GM23338 (cell line): ENCODE results near the gene ZGPAT. TPM values are rescaled to one million over a fixed set of nuclear protein-coding genes. Genes with fewer than 3 reads are reported as not detected.

Experiments used
- ATAC-seq: fragments of 200-7000 bp; cut with Tn5 transposase; 3 replicates; pipeline ENCODE4 v1.9.1; 2020
- DNase-seq: peaks from one replicate; pipeline ENCODE4 v3.0.0-alpha.2; 2015; ENCODE audit warnings: low spot score
- H2AFZ ChIP-seq: fragments of 200-600 bp; sonication (generic); 2 replicates; pipeline ENCODE4 v1.8.0; 2016; ENCODE audit warnings: antibody characterized with exemption, mild to moderate bottlenecking, moderate library complexity
- H3F3A ChIP-seq: fragments of 200-600 bp; sonication (generic); replicated peaks from 2 replicates; pipeline ENCODE4 v1.8.0; 2017; ENCODE audit warnings: antibody characterized with exemption, mixed run types, low read depth
- H3K27ac ChIP-seq: fragments of 200-600 bp; sonication (generic); 2 replicates; pipeline ENCODE4 v1.6.1; 2016; ENCODE audit warnings: low read depth
- H3K27me3 ChIP-seq: fragments of 200-600 bp; sonication (generic); 2 replicates; pipeline ENCODE4 v1.8.0; 2016; ENCODE audit warnings: mild to moderate bottlenecking, mixed run types, moderate library complexity; ENCODE audit not compliant: insufficient read depth
- H3K36me3 ChIP-seq: fragments of 200-600 bp; sonication (generic); 2 replicates; pipeline ENCODE4 v1.8.0; 2016; ENCODE audit warnings: mild to moderate bottlenecking; ENCODE audit not compliant: insufficient read depth
- H3K4me1 ChIP-seq: fragments of 200-600 bp; sonication (generic); 2 replicates; pipeline ENCODE4 v1.8.0; 2016; ENCODE audit warnings: mild to moderate bottlenecking, moderate library complexity; ENCODE audit not compliant: insufficient read depth
- H3K4me2 ChIP-seq: fragments of 200-600 bp; sonication (generic); 2 replicates; pipeline ENCODE4 v1.7.1; 2017; ENCODE audit warnings: mixed run types
- H3K4me3 ChIP-seq: fragments of 200-600 bp; sonication (generic); 2 replicates; pipeline ENCODE4 v1.6.1; 2016; ENCODE audit warnings: mixed run types
- H3K79me2 ChIP-seq: fragments of 200-600 bp; sonication (generic); replicated peaks from 2 replicates; pipeline ENCODE4 v1.8.0; 2017; ENCODE audit warnings: mild to moderate bottlenecking; ENCODE audit not compliant: insufficient read depth
- H3K9me2 ChIP-seq: fragments of 200-600 bp; sonication (generic); 2 replicates; pipeline ENCODE4 v1.8.0; 2017; ENCODE audit not compliant: insufficient read depth
- H4K20me1 ChIP-seq: fragments of 200-600 bp; sonication (generic); replicated peaks from 2 replicates; pipeline ENCODE4 v1.8.0; 2017; ENCODE audit warnings: mild to moderate bottlenecking; ENCODE audit not compliant: insufficient read depth
- H3K27ac Mint-ChIP-seq: 2 replicates; pipeline ENCODE4 v1.8.0; 2020; ENCODE audit warnings: inconsistent platforms, mild to moderate bottlenecking, moderate library complexity, mixed read lengths
- H3K27me3 Mint-ChIP-seq: 3 replicates; pipeline ENCODE4 v1.8.0; 2022; ENCODE audit warnings: low read depth, mild to moderate bottlenecking, moderate library complexity, mixed read lengths, inconsistent platforms; ENCODE audit not compliant: insufficient read depth, poor library complexity
- H3K36me3 Mint-ChIP-seq: 3 replicates; pipeline ENCODE4 v1.8.0; 2021; ENCODE audit warnings: low read depth, mild to moderate bottlenecking, inconsistent platforms, moderate library complexity, mixed read lengths
- H3K4me1 Mint-ChIP-seq: 3 replicates; pipeline ENCODE4 v1.8.0; 2020; ENCODE audit warnings: mild to moderate bottlenecking, inconsistent platforms, mixed read lengths
- H3K4me3 Mint-ChIP-seq: 3 replicates; pipeline ENCODE4 v1.8.0; 2021; ENCODE audit warnings: moderate library complexity, mild to moderate bottlenecking, inconsistent platforms, mixed read lengths
- H3K9me3 Mint-ChIP-seq: 3 replicates; pipeline ENCODE4 v1.8.0; 2020; ENCODE audit warnings: moderate library complexity, mild to moderate bottlenecking, inconsistent platforms, mixed read lengths
- CREB1 ChIP-seq: fragments of 250-450 bp; sonication (Bioruptor Pico); IDR thresholded peaks from 2 replicates; pipeline ENCODE4 v1.5.0; 2020; ENCODE audit warnings: low read depth, mild to moderate bottlenecking, moderate library complexity
- JUNB ChIP-seq: IDR thresholded peaks from one replicate; pipeline ENCODE4 v1.6.1; 2016; ENCODE audit warnings: antibody characterized with exemption; ENCODE audit not compliant: unreplicated experiment
- POLR2AphosphoS5 ChIP-seq: IDR thresholded peaks from 2 replicates; pipeline ENCODE4 v1.6.1; 2016; ENCODE audit warnings: antibody characterized with exemption, low read depth
- ZNF114 ChIP-seq: fragments of 250-450 bp; sonication (Bioruptor Pico); IDR thresholded peaks from 2 replicates; pipeline ENCODE4 v1.5.0; 2020; ENCODE audit warnings: mild to moderate bottlenecking, moderate library complexity
- ZNF331 ChIP-seq: fragments of 250-450 bp; sonication (Bioruptor Pico); IDR thresholded peaks from 2 replicates; pipeline ENCODE4 v1.5.0; 2020; ENCODE audit warnings: low read depth, mild to moderate bottlenecking, moderate library complexity
- polyA plus RNA-seq: library from polyadenylated mRNA; unstranded; fragments of >200 nt; fragmentation: Nextera tagmentation; extraction: Ambion mirVana; gene quantifications from 2 replicates; pipeline ENCODE4 v1.2.1, GENCODE V29; 2016
- total RNA-seq: library from RNA; depleted of rRNA; stranded (reverse); fragments of >200 nt; shearing (Covaris generic); gene quantifications from 2 replicates; pipeline ENCODE4 v1.2.3, GENCODE V29; 2014
- TF ChIP-seq, protein P1 (sequence below): IDR thresholded peaks from 2 replicates; pipeline ENCODE4 v1.6.1; 2016; ENCODE audit warnings: antibody characterized with exemption
- TF ChIP-seq, protein P2 (sequence below): IDR thresholded peaks from one replicate; pipeline ENCODE4 v1.6.1; 2018; ENCODE audit warnings: antibody characterized with exemption; ENCODE audit not compliant: unreplicated experiment
- TF ChIP-seq, protein P3 (sequence below), 2 experiments: fragments of 200-600 bp in 1 of 2; sonication (generic) in 1 of 2; conservative IDR thresholded peaks; 2 replicates each; pipeline versions ENCODE4 v1.5.1 to v1.6.1; 2016 to 2017; ENCODE audit warnings: antibody characterized with exemption in 2 of 2, low read depth in 2 of 2, mild to moderate bottlenecking in 2 of 2, moderate library complexity in 1 of 2

ZGPAT gene
- total and polyA plus RNA-seq, 2 experiments from 2014 or later = 25.0 to 39.2 TPM

DNA sequence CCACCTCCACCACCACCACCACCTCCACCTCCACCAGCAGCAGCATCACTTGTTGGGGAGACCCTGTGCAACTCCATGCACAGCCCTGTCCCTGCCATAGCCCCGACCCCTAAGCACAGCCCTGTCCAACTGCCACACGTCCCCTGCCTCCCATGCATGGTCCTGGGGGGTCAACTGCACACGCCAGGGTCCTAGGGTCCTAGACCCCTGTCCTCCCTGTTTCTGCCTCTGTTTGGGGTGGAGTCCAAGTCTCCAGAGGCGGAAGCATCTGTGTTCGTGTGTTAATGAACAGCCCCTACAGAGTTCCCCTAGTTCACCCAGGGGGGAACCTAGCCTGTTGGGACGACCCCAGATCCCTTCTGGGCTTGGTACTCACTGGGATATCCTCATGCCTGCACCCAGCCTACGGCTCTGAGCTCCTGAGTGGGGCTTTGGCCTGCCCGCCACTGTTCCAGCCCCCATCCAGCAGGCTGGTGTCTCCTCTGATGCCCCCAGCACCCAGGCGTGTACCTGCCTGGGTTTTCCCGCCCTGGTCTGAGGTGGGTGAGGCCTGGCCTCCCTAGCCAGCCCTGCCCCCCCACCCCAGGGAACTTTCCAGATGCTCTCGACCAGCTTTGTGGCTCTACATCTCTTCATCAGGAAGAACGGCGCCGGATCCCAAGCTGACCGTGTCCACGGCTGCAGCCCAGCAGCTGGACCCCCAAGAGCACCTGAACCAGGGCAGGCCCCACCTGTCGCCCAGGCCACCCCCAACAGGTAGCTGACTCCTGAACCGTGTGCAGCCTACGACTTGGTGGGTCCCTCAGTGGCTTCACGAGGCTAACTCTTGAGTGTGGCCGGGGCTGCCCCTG lies 13.9 kb upstream of the ZGPAT start:
- no peak overlapping the region for H3K4me3 Mint-ChIP-seq
- no peaks in the 10 kb centered on the region for H3K79me2 ChIP-seq
- DNase-seq (no peak), ATAC-seq (no peak)
- H3K4me1 Mint-ChIP-seq = peaks cover 3% of the 10 kb centered on the region; the same call in 2 of the 3 replicates
- peaks cover 14% of the 10 kb centered on the region; the same call in 2 of the 3 replicates for H3K9me3 Mint-ChIP-seq
- H3K9me2 ChIP-seq = no peaks in the 10 kb centered on the region
- H3K27me3 ChIP-seq = no peaks in the 10 kb centered on the region
- H3K27me3 Mint-ChIP-seq = peaks cover 32% of the 10 kb centered on the region
- peaks cover 4% of the 10 kb centered on the region; the same call in 1 of the 2 replicates for H3F3A ChIP-seq
- H3K27ac ChIP-seq = no peak overlapping the region
- H3K36me3 ChIP-seq = no peaks in the 10 kb centered on the region
- no peaks in the 10 kb centered on the region for H3K4me1 ChIP-seq
- H2AFZ ChIP-seq = no peak overlapping the region
- H3K27ac Mint-ChIP-seq = no peak overlapping the region
- TF ChIP-seq, protein P1, sequence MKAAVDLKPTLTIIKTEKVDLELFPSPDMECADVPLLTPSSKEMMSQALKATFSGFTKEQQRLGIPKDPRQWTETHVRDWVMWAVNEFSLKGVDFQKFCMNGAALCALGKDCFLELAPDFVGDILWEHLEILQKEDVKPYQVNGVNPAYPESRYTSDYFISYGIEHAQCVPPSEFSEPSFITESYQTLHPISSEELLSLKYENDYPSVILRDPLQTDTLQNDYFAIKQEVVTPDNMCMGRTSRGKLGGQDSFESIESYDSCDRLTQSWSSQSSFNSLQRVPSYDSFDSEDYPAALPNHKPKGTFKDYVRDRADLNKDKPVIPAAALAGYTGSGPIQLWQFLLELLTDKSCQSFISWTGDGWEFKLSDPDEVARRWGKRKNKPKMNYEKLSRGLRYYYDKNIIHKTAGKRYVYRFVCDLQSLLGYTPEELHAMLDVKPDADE = no peak
- TF ChIP-seq ZNF114 (CRISPR knock-in tag) (no peak), ZNF331 (CRISPR knock-in tag) (no peak)
- TF ChIP-seq, protein P2, sequence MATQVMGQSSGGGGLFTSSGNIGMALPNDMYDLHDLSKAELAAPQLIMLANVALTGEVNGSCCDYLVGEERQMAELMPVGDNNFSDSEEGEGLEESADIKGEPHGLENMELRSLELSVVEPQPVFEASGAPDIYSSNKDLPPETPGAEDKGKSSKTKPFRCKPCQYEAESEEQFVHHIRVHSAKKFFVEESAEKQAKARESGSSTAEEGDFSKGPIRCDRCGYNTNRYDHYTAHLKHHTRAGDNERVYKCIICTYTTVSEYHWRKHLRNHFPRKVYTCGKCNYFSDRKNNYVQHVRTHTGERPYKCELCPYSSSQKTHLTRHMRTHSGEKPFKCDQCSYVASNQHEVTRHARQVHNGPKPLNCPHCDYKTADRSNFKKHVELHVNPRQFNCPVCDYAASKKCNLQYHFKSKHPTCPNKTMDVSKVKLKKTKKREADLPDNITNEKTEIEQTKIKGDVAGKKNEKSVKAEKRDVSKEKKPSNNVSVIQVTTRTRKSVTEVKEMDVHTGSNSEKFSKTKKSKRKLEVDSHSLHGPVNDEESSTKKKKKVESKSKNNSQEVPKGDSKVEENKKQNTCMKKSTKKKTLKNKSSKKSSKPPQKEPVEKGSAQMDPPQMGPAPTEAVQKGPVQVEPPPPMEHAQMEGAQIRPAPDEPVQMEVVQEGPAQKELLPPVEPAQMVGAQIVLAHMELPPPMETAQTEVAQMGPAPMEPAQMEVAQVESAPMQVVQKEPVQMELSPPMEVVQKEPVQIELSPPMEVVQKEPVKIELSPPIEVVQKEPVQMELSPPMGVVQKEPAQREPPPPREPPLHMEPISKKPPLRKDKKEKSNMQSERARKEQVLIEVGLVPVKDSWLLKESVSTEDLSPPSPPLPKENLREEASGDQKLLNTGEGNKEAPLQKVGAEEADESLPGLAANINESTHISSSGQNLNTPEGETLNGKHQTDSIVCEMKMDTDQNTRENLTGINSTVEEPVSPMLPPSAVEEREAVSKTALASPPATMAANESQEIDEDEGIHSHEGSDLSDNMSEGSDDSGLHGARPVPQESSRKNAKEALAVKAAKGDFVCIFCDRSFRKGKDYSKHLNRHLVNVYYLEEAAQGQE = no peak
- H4K20me1 ChIP-seq = no peaks in the 10 kb centered on the region
- no peak overlapping the region for H3K4me2 ChIP-seq
- H3K4me3 ChIP-seq = no peak overlapping the region
- peaks cover 27% of the 10 kb centered on the region for H3K36me3 Mint-ChIP-seq

DNA sequence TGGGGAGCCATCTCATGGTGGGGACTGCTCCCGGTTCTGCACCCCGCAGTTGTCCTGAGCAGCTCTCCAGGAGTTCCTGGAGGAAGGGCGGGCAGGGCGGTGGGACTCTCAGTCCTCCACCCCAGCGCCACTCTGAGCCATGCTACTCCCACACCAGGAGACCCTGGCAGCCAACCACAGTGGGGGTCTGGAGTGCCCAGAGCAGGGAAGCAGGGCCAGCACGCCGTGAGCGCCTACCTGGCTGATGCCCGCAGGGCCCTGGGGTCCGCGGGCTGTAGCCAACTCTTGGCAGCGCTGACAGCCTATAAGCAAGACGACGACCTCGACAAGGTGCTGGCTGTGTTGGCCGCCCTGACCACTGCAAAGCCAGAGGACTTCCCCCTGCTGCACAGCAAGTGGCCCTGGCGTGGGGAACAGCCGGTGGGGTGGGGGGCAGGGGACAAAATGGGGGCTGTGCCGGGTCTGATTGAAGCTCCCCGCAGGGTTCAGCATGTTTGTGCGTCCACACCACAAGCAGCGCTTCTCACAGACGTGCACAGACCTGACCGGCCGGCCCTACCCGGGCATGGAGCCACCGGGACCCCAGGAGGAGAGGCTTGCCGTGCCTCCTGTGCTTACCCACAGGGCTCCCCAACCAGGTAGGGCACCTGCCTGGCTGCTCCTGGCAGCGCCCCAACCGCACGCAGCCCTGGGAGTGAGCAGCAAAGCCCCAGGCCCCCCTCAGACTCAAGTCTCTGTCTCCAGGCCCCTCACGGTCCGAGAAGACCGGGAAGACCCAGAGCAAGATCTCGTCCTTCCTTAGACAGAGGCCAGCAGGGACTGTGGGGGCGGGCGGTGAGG lies 13.0 kb upstream of the ZGPAT start:
- no peak overlapping the region for H3K4me3 Mint-ChIP-seq
- TF ChIP-seq, protein P2 = no peak
- no peak for TF ChIP-seq CREB1 (CRISPR knock-in tag)
- no peak for TF ChIP-seq POLR2AphosphoS5
- TF ChIP-seq ZNF331 (CRISPR knock-in tag) = no peak
- TF ChIP-seq, protein P1 = no peak
- no peak for TF ChIP-seq JUNB
- TF ChIP-seq, protein P3, sequence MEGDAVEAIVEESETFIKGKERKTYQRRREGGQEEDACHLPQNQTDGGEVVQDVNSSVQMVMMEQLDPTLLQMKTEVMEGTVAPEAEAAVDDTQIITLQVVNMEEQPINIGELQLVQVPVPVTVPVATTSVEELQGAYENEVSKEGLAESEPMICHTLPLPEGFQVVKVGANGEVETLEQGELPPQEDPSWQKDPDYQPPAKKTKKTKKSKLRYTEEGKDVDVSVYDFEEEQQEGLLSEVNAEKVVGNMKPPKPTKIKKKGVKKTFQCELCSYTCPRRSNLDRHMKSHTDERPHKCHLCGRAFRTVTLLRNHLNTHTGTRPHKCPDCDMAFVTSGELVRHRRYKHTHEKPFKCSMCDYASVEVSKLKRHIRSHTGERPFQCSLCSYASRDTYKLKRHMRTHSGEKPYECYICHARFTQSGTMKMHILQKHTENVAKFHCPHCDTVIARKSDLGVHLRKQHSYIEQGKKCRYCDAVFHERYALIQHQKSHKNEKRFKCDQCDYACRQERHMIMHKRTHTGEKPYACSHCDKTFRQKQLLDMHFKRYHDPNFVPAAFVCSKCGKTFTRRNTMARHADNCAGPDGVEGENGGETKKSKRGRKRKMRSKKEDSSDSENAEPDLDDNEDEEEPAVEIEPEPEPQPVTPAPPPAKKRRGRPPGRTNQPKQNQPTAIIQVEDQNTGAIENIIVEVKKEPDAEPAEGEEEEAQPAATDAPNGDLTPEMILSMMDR (conservative IDR thresholded peaks at IDR 0.05; ENCODE audit: low read depth in 2 of 2) = no peak
- H3K4me1 Mint-ChIP-seq = peaks cover 3% of the 10 kb centered on the region; the same call in 2 of the 3 replicates
- no peak for ATAC-seq
- Histone ChIP-seq H3K27ac (no peak overlapping the region), H3K4me2 (no peak overlapping the region), H3K79me2 (no peaks in the 10 kb centered on the region), H3K36me3 (no peaks in the 10 kb centered on the region), H3K27me3 (no peaks in the 10 kb centered on the region), H3K4me3 (no peak overlapping the region), H3K9me2 (no peaks in the 10 kb centered on the region), H4K20me1 (no peaks in the 10 kb centered on the region), H2AFZ (no peak overlapping the region), H3K4me1 (no peaks in the 10 kb centered on the region), H3F3A (peaks cover 4% of the 10 kb centered on the region; the same call in 1 of the 2 replicates)
- peaks cover 32% of the 10 kb centered on the region for H3K27me3 Mint-ChIP-seq
- H3K9me3 Mint-ChIP-seq = peaks cover 14% of the 10 kb centered on the region; the same call in 2 of the 3 replicates
- no peak for DNase-seq
- peaks cover 27% of the 10 kb centered on the region for H3K36me3 Mint-ChIP-seq
- H3K27ac Mint-ChIP-seq = no peak overlapping the region
